Activated CD8-positive, alpha-beta memory T cell treated with anti-CD3 and anti-CD28 coated beads, Interleukin-2, amount 50 U/mL, for 24 hours (primary cell): Measurements from ENCODE around the gene CREB3L4.
A peak's percentile ranks its signal among the peaks of the same experiment; 100 is the strongest.

Source experiments
- DNase-seq: peaks from one replicate; pipeline ENCODE4 v3.0.0-alpha.2; 2020; ENCODE audit errors: extremely low read depth

Gene CREB3L4, protein sequence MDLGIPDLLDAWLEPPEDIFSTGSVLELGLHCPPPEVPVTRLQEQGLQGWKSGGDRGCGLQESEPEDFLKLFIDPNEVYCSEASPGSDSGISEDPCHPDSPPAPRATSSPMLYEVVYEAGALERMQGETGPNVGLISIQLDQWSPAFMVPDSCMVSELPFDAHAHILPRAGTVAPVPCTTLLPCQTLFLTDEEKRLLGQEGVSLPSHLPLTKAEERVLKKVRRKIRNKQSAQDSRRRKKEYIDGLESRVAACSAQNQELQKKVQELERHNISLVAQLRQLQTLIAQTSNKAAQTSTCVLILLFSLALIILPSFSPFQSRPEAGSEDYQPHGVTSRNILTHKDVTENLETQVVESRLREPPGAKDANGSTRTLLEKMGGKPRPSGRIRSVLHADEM

GRCh38 chr1:153967107-153967999 lies at the start of gene CREB3L4:
Gene CREB3L4, plus strand, starts transcription at chr1:153967902. Its CDS starts 624 bp downstream, at chr1:153968526.
- no peak for DNase-seq

DNA sequence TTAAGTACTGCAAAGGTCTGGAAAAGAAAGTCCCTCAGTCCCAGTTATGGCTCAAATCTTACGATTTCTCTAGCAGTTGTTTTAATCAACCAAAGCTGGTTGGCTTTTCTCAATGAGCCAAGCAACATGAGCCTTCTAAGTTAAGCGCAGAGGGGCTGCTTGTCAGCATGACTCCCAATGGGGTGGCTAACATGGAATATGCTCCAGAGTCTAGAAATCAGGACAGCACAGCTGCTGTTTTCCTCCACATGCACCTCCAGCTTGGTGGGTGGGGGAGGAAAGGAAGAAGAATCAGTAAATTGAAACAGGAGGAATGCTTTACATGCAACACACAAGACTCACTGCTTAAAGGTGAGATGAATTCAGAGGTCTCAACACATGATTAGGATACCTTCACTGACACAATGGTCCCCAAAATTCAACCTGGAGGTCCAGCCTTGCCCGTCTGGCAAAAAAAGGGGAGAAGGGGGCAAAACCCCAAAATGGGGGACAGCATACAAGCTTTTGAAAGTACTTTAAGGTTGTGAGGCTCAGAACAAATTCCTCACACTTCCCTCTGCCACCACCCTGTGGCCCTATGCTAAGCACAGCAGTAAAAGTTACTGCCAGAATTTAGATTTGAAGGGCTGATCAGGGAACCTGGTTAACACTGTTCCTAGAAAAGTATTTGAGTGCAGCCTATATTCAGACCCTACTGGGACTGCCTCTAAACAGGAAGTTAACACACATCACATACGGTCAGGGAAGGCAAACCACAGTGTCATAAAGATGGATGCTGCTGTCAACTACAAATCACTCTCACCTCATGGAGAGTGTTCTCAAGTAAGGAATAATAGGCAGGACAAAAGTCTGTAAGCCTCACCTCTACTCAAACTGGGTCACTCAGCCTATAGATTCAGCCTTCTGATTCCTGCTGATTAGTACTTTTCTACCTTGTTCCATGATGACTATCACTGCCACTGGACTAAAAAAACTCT lies 47.5 kb upstream of the CREB3L4 start:
- no peak for DNase-seq

- no peak for DNase-seq
Measured at GRCh38 chr1:153921080-153921802, 46.5 kb upstream of the CREB3L4 start.

DNA sequence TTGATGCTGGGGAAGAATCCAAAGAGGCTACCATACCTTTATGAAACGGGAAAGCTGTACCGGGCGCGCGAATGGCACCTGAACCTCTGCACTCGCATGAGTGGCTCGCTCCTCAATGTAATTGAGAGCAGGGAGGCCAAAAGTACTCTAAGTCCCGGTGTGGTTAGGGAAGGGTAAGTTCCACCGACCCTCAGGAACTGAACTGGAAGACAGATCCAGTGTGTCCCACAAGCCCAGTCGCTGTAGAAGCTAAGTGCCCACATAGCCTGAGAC lies 46.0 kb upstream of the CREB3L4 start:
- DNase-seq: no peak

DNA sequence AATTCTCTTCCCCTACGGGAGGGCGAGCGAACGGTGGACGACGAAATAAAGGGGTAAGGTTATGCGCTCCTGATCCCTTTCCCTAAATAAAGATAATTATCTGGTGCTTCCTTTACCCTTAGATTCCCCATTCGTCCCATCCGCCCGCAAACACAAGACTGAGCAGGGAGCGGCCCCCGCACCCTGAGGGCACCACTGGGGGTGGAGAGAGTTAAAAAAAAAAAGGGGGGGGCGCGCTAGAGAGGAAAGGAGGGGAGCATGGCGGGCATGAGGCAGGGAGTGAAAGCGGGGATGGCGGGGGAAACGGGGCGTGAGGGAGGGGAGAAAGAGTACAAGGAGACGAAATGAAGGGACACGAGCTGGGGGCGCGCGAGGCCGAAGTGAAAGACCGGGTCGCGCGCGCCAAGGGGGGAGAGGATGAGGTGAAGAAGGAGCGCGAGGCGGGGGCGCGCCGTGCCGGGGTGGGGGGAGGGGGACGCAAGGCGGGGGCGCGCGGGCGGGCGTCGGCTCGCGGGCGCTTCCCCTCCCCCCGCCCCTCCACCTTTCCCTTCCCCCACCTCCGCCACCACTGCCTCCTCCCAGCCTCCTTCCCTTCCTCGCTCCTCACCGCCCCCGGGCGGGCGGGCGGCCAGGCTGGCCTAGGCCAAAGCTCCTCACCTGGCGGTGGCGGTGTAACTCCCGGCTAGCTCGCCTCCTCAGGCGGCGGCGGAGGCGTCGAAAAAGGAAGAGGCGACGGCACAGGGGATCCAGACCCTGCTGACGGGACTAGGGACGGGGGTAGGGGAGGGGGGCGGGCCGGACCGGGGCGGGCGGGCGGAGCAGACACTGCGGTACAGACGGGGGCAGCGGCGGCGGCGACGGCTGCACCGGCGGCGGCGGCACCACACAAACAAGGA lies 45.4 kb upstream of the CREB3L4 start:
- peak; percentile 24 for DNase-seq

GRCh38 chr1:153922972-153923925 lies 44.5 kb upstream of the CREB3L4 start, which contains the start of gene GATAD2B:
Gene GATAD2B, minus strand, starts transcription at chr1:153922972. Its CDS starts 94,625 bp downstream, at chr1:153828347.
- DNase-seq: peak; percentile 98

GRCh38 chr1:153926405-153926804 lies 41.3 kb upstream of the CREB3L4 start:
- DNase-seq: no peak

DNA sequence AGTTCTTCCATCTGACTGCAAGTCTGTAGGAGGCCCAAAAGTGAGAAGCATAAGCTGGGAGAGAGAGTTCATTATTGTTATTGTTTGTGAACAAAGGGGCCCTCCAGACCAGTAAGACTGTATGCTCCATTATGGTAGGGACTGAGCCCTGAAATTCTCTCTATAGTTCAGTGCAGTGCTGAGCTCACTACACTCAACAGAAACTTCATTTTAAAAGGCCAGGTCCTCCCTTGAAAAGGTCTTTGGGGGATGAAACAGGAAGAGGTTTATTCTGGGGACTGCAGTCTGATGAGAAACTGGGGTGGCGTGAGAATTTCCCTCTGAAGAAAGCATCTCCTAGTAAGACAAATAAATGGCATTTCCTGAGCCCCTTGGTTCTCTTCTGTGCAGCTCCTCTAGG lies 39.5 kb upstream of the CREB3L4 start:
- no peak for DNase-seq

- DNase-seq: no peak
Measured at GRCh38 chr1:153928791-153929341, 38.8 kb upstream of the CREB3L4 start.

DNA sequence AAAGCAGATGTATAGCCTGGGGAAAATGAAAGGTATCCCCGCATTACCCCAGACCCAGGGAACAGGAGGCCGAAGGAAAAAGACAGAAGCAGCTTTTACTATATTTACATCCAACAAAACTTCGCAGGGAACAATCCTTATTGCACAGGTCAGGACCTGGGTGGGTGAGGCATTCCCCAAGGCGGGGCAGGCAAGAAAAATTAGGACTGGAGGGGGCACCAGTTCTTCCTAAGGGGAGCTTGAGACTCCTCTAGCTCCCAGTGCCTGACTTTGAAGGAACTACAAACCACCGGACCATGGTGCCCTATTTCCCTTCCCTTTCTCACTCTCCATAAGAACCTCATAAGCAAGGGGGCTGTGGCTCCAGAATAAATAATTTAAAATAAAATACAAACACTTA lies 38.3 kb upstream of the CREB3L4 start:
- DNase-seq: no peak

DNA sequence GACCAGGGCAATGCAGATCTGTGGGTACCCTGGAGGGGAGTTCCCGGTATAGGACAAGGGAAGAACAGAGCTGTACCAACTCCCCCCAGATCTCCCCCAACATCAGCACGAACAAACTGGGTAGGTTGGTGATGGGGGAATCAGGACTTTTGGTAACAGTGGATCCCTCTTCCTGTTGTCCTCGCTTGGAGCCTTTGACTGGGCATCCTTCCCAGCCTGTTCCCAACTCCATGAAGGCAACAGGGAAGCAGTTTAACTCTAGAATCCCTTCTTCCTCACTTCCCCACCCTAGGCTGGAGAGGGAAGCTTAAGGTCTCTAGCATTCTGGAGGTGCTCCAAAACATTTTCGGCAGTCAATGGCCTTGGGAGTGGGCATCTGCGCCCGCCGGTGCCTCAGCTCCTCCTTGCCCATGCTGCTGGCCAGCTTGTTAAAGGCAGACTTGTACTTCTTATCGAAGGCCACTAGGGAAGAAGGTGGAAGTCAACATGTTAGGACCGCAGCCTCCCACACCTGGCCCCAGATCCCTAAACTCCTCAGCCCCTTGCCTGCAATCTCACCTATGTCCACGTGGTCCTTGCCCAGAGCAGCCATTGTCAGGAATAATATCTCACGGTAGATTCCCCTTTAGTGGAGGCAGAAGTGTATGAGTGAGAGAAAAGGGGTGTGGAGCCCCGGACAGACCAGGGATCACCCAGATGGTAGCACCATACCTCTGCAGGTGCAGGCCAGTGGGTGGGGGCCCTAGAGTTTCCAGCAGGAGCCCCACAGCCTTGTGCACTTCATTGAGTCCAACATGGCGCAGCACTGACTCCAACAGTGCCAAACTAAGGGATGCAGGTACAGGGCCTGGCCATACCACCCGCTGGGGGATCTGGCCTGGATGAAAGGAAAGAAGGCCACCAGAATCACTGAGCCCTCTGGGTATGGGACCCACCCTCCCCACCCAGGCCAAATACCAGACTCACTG lies 37.4 kb upstream of the CREB3L4 start:
- DNase-seq: no peak

DNA sequence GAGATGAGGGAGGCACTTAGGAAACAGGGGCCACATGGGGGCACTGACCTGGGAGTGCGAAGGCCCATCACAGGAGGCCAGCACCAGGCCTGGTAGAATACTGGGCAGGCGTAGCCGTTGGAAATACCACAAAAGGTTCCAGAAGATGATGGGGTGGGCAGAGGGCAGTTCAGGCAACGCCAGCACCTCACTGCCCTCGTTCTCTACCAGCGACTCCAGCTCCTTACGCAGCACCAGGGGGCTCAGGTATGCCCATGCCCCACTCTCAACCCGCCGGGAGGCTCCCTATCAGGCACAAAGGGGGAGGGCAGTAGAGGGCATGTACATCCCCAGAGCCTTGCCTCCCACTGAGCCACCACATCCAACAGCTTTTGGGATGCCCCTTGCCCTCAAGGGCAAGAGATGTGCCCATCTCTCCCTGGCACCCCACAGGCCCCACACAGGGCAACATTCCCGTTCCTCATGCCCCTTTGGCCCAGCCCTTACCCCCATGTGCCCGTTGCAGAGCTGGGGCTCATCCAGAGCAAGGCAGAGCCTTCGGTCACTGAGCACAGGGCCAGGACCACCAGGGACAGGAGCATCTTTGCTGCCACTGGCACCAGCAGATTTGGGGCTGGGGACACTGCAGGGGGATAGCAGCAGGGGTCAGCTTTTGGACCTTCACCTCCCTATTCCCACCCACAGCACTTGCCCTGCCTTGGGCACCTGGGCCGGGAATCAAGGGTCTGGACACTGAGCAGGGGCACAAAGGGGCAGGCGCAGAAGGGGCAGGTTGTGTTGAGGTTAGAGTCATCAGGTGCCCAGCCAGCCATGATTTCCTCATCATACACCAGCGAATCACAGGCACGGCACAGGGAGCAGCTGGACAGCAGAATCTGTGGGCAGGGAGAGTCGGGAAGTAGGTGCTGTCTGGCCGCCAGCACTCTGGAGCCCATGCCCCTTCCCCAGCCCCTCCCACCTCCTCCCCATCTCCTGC lies 35.3 kb upstream of the CREB3L4 start:
- DNase-seq: no peak

DNA sequence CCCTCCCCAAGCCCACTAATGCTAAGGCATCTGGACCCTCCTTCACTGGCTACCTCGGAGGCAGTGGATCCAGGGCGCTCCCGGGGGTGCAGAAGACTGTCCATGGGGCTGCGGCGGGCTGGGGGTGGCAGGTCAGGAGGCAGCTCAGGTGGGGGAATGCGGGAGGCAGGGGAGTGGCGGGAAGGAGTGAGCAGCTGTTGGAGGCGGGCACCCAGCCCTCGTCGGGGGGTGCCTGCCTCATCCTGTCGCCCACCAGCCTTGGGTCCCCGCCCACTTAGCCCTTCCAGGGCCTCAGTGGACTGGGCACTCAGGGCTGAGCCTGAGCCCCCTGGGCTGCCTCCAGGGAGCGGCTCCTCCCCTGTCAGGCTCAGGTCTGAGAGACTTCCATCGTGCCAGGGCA lies 34.3 kb upstream of the CREB3L4 start:
- no peak for DNase-seq

GRCh38 chr1:153933955-153934354 lies 33.7 kb upstream of the CREB3L4 start:
- no peak for DNase-seq

DNA sequence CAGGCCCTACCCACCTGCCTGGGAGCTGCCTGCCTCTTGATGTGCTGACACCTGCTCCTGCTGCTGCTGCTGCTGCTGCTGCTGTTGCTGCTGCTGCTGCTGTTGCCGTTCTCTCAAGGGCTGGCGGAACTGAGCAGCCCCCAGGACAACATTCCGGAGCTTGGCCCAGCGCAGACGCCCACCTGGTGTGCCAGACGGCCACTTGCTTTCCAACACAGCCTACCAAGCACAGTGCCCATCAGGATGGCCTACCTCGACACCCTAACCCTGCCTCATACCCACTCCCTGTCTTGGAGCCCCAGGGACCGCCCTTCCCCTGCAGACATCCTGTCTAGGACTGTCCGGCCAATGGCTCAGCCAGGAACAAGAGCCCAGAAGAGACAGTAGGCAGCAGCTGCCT lies 33.0 kb upstream of the CREB3L4 start:
- no peak for DNase-seq
